Endothelial cell of umbilical vein (primary cell): ENCODE measurements around the gene SLC2A14. TPM values are rescaled to one million over a fixed set of nuclear protein-coding genes. Genes with fewer than 3 reads are reported as not detected.

ENCODE experiments used
- BruUV-seq: library from RNA; stranded (reverse); fragments of 400-500 nt; replicated peaks from 2 replicates; lab custom pipeline; 2021; lab: Mats Ljungman, UMichigan
- CTCF ChIA-PET: fragments of 300-600, 350-600 bp; sonication (Branson Sonifier 250); formaldehyde crosslinking; loops from one replicate; lab custom pipeline; 2021; ENCODE audit warnings: antibody characterized with exemption, inconsistent platforms; lab: Charles Lee
- POLR2A ChIA-PET: fragments of 300-600, 350-600 bp; sonication (Branson Sonifier 250); formaldehyde crosslinking; loops from one replicate; lab custom pipeline; 2021; ENCODE audit warnings: antibody characterized with exemption, inconsistent platforms; lab: Charles Lee
- DNase-seq: peaks from one replicate; pipeline ENCODE4 v3.0.0-alpha.2; 2011; ENCODE audit warnings: low read depth, low spot score
- FAIRE-seq: peaks from 2 replicates; lab custom pipeline; 2011; peaks lifted over from hg19 to GRCh38; lab: Jason Lieb, UNC
- H2AFZ ChIP-seq: 2 replicates; pipeline ENCODE4 v1.6.0; 2012; ENCODE audit warnings: low read depth, low read length, control low read depth, inconsistent platforms
- H3K27ac ChIP-seq: 2 replicates; pipeline ENCODE4 v1.5.1; 2011; ENCODE audit warnings: low read depth, mild to moderate bottlenecking, control low read depth, low read length, moderate library complexity; ENCODE audit not compliant: insufficient read depth
- H3K27me3 ChIP-seq, 2 experiments: 2 replicates each; pipeline versions ENCODE4 v1.6.0 to v1.6.1; 2011; ENCODE audit warnings: low read length in 2 of 2, mixed read lengths in 1 of 2; ENCODE audit not compliant: control insufficient read depth in 2 of 2, insufficient read depth in 2 of 2
- H3K36me3 ChIP-seq, 2 experiments: 2 replicates in 1 of 2; 3 replicates in 1 of 2; pipeline ENCODE4 v1.5.1; 2011; ENCODE audit warnings: low read length in 2 of 2, mild to moderate bottlenecking in 1 of 2, moderate library complexity in 1 of 2; ENCODE audit not compliant: control insufficient read depth in 2 of 2, insufficient read depth in 2 of 2; ENCODE audit errors: extremely low read depth in 1 of 2
- H3K4me1 ChIP-seq: 3 replicates; pipeline ENCODE4 v1.5.1; 2011; ENCODE audit warnings: mild to moderate bottlenecking, low read length; ENCODE audit not compliant: control insufficient read depth, insufficient read depth; ENCODE audit errors: extremely low read depth
- H3K4me2 ChIP-seq: 2 replicates; pipeline ENCODE4 v1.6.1; 2011; ENCODE audit warnings: low read length, control low read depth, mixed read lengths; ENCODE audit not compliant: insufficient read depth
- H3K4me3 ChIP-seq, 3 experiments: fragments of 200-600 bp in 1 of 3; sonication (generic), shearing (Covaris generic) in 1 of 3; replicated peaks in 1 of 3; 2 replicates each; pipeline ENCODE4 v1.5.1; 2011 to 2016; ENCODE audit warnings: control low read depth in 3 of 3, low read length in 3 of 3, mild to moderate bottlenecking in 2 of 3, inconsistent platforms in 1 of 3, low read depth in 1 of 3, moderate library complexity in 1 of 3; ENCODE audit not compliant: insufficient read depth in 1 of 3
- H3K79me2 ChIP-seq: 2 replicates; pipeline ENCODE4 v1.6.0; 2012; ENCODE audit warnings: low read length, inconsistent platforms; ENCODE audit not compliant: control insufficient read depth, insufficient read depth
- H3K9ac ChIP-seq: replicated peaks from 2 replicates; pipeline ENCODE3; 2011; ENCODE audit warnings: low read length, control low read depth; ENCODE audit not compliant: insufficient read depth; ENCODE audit errors: extremely low read depth
- H3K9me1 ChIP-seq: replicated peaks from 3 replicates; pipeline ENCODE4 v1.6.0; 2011; ENCODE audit warnings: mild to moderate bottlenecking, low read length; ENCODE audit not compliant: control insufficient read depth, insufficient read depth; ENCODE audit errors: extremely low read depth
- H3K9me3 ChIP-seq: replicated peaks from 2 replicates; pipeline ENCODE4 v1.5.1; 2012; ENCODE audit warnings: low read length, inconsistent platforms; ENCODE audit not compliant: control insufficient read depth, insufficient read depth
- H4K20me1 ChIP-seq: replicated peaks from 2 replicates; pipeline ENCODE3; 2011; ENCODE audit warnings: mild to moderate bottlenecking, low read length; ENCODE audit not compliant: control insufficient read depth, insufficient read depth; ENCODE audit errors: extremely low read depth
- CTCF ChIP-seq, 2 donors: IDR thresholded peaks; 1 replicate in 1 of 2; 2 replicates in 1 of 2; pipeline ENCODE4 v1.5.1; 2011; ENCODE audit warnings: low read length in 2 of 2, mild to moderate bottlenecking in 2 of 2, moderate library complexity in 2 of 2, control low read depth in 1 of 2, inconsistent platforms in 1 of 2, low read depth in 1 of 2; ENCODE audit not compliant: insufficient read depth in 1 of 2; ENCODE audit errors: extremely low read depth in 1 of 2
- EZH2 ChIP-seq: IDR thresholded peaks from 2 replicates; pipeline ENCODE4 v1.6.1; 2012; ENCODE audit warnings: borderline replicate concordance, low read depth, mild to moderate bottlenecking, moderate library complexity, low read length, inconsistent platforms; ENCODE audit not compliant: severe bottlenecking
- FOS ChIP-seq: IDR thresholded peaks from 2 replicates; pipeline ENCODE4 v1.6.1; 2011; ENCODE audit warnings: mild to moderate bottlenecking, low read length, moderate library complexity, borderline replicate concordance; ENCODE audit not compliant: insufficient read depth
- GATA2 ChIP-seq: IDR thresholded peaks from 2 replicates; pipeline ENCODE4 v1.7.0; 2011; ENCODE audit warnings: low read depth, mild to moderate bottlenecking, moderate library complexity, mixed read lengths, low read length; ENCODE audit not compliant: insufficient read length, insufficient read depth
- JUN ChIP-seq: IDR thresholded peaks from 2 replicates; pipeline ENCODE4 v1.6.1; 2011; ENCODE audit warnings: borderline replicate concordance, low read depth; ENCODE audit not compliant: insufficient read length, insufficient read depth
- MAX ChIP-seq: IDR thresholded peaks from 2 replicates; pipeline ENCODE4 v1.6.1; 2011; ENCODE audit not compliant: insufficient read depth, insufficient read length
- MYC ChIP-seq: IDR thresholded peaks from one replicate; pipeline ENCODE4 v1.6.1; 2011; ENCODE audit warnings: mild to moderate bottlenecking, low read depth, low read length
- POLR2A ChIP-seq: IDR thresholded peaks from 2 replicates; pipeline ENCODE4 v1.6.1; 2012; ENCODE audit warnings: low read depth, mild to moderate bottlenecking, control low read depth, low read length
- POLR2AphosphoS5 ChIP-seq: IDR thresholded peaks from 2 replicates; pipeline ENCODE4 v1.6.1; 2012; ENCODE audit warnings: low read depth, mild to moderate bottlenecking, control low read depth, low read length, moderate library complexity; ENCODE audit not compliant: insufficient read depth
- dilution Hi-C: fragments of 300-500 bp; cut with MboI; formaldehyde crosslinking; loops from one replicate; pipeline ENCODE4 v1.15.0; 2019; ENCODE audit warnings: low sequenced_read_pairs; ENCODE audit not compliant: extremely low pct_ligation_motif_present
- intact Hi-C: fragments of 100-400 bp; cut with micrococcal nuclease; formaldehyde crosslinking; loops from one replicate; pipeline ENCODE4 v1.10.0; 2022
- polyA plus RNA-seq, 4 experiments: library from polyadenylated mRNA; depleted of rRNA in 3 of 4; stranded (reverse) in 3 of 4; unstranded in 1 of 4; fragments of >200 nt; gene quantifications; 2 replicates each; pipeline versions ENCODE4 v1.2.1 to v1.2.3, GENCODE V29; 2011 to 2012; ENCODE audit warnings: missing spikeins in 1 of 4
- small RNA-seq: library from RNA; depleted of rRNA; stranded (forward); fragments of <200 nt; gene quantifications from one replicate; pipeline ENCODE3, GENCODE V24; 2012; ENCODE audit warnings: low replicate concordance, low read depth; ENCODE audit not compliant: insufficient read depth, insufficient read length
- total RNA-seq: library from RNA; stranded (reverse); gene quantifications from 2 replicates; pipeline ENCODE4 v1.2.3, GENCODE V29; 2021

The SLC2A14 gene
- total and polyA plus RNA-seq, 2 donors (not counting 3 experiments of a cell fraction or from before 2014, with no cell fraction given) = not detected

- CTCF ChIA-PET = no interaction called here
- dilution Hi-C loops = no loop called here
- no peaks in the 10 kb centered on the region for H3K9me3 ChIP-seq
Measured at GRCh38 chr12:7769999-7770398, 102.7 kb downstream of the SLC2A14 start.

More at GRCh38 chr12:7769999-7770398, 102.7 kb downstream of the SLC2A14 start:
- no peaks in the 10 kb centered on the region for H3K9me1 ChIP-seq
- no TSS peak for BruUV-seq
- TF ChIP-seq FOS = no peak
- TF ChIP-seq EZH2 = no peak
- no peak for TF ChIP-seq JUN
- no peak for TF ChIP-seq MYC
- no peak for TF ChIP-seq GATA2
- no peak for TF ChIP-seq MAX
- TF ChIP-seq POLR2AphosphoS5 = no peak
- TF ChIP-seq POLR2A = no peak
- no peak for TF ChIP-seq CTCF (IDR thresholded peaks at IDR 0.05; ENCODE audit: extremely low read depth in 1 of 2, insufficient read depth in 1 of 2, low read depth in 1 of 2, low read length in 2 of 2)
- DNase-seq (no peak), FAIRE-seq (no peak)
- no peaks in the 10 kb centered on the region for H4K20me1 ChIP-seq
- POLR2A ChIA-PET = no interaction called here
- H3K4me1 ChIP-seq = no peaks in the 10 kb centered on the region
- intact Hi-C loops = no loop called here
- no peaks in the 10 kb centered on the region for H3K36me3 ChIP-seq
- H3K27me3 ChIP-seq = no peaks in the 10 kb centered on the region
- no peaks in the 10 kb centered on the region for H3K79me2 ChIP-seq
- H3K27ac ChIP-seq = no peak overlapping the region
- H3K9ac ChIP-seq = no peak overlapping the region
- H2AFZ ChIP-seq = no peak overlapping the region
- H3K4me3 ChIP-seq = no peak overlapping the region
- no peak overlapping the region for H3K4me2 ChIP-seq

Small RNA genes lying within 50 kb of the gene (small RNA-seq; reads per million reads assigned to genes)
- gene RF00019 = not detected

Other genes with a start within 250 kb of the SLC2A14 start
- gene APOBEC1, start 207.0 kb downstream of the SLC2A14 start, total RNA-seq = not detected in 2 replicates
- gene APOBEC1, start 207.0 kb downstream of the SLC2A14 start, polyA plus RNA-seq = not detected in 2 replicates
- 4.1 and 5.0 TPM in 2 replicates for gene GDF3, start 177.1 kb downstream of the SLC2A14 start, total RNA-seq
- 3.1 and 3.2 TPM in 2 replicates for gene GDF3, start 177.1 kb downstream of the SLC2A14 start, polyA plus RNA-seq
- gene DPPA3, start 161.5 kb downstream of the SLC2A14 start, total RNA-seq = not detected in 2 replicates
- gene DPPA3, start 161.5 kb downstream of the SLC2A14 start, polyA plus RNA-seq = not detected in 2 replicates
- gene CLEC4C, start 125.5 kb downstream of the SLC2A14 start, total RNA-seq = not detected in 2 replicates
- gene CLEC4C, start 125.5 kb downstream of the SLC2A14 start, polyA plus RNA-seq = not detected in 2 replicates
- not detected in 2 replicates for gene NANOGNB, start 107.7 kb downstream of the SLC2A14 start, total RNA-seq
- not detected in 2 replicates for gene NANOGNB, start 107.7 kb downstream of the SLC2A14 start, polyA plus RNA-seq
- gene NANOG, start 83.5 kb downstream of the SLC2A14 start, total RNA-seq = not detected in 2 replicates
- 0.03 TPM in 1 of 2 replicates, not detected in the other for gene NANOG, start 83.5 kb downstream of the SLC2A14 start, polyA plus RNA-seq
- gene SLC2A3, start 63.3 kb upstream of the SLC2A14 start, total RNA-seq = 13.9 and 25.7 TPM in 2 replicates
- gene SLC2A3, start 63.3 kb upstream of the SLC2A14 start, polyA plus RNA-seq = 12.7 and 20.8 TPM in 2 replicates
- gene FOXJ2, start 159.8 kb upstream of the SLC2A14 start, total RNA-seq = 13.3 and 13.9 TPM in 2 replicates
- 5.3 and 6.2 TPM in 2 replicates for gene FOXJ2, start 159.8 kb upstream of the SLC2A14 start, polyA plus RNA-seq
- gene C3AR1, start 193.4 kb upstream of the SLC2A14 start, total RNA-seq = 0.21 and 0.22 TPM in 2 replicates
- 0.70 and 1.1 TPM in 2 replicates for gene C3AR1, start 193.4 kb upstream of the SLC2A14 start, polyA plus RNA-seq
- 23.6 and 24.6 TPM in 2 replicates for gene NECAP1, start 209.4 kb upstream of the SLC2A14 start, total RNA-seq
- 18.9 and 23.4 TPM in 2 replicates for gene NECAP1, start 209.4 kb upstream of the SLC2A14 start, polyA plus RNA-seq